ENCODE results near the gene SCN8A. TPM values are rescaled to one million over a fixed set of nuclear protein-coding genes. Genes with fewer than 3 reads are reported as not detected.

SCN8A gene
- total and polyA plus RNA-seq, 3 donors from 2014 or later = 4.8 to 15.3 (median 11.0) TPM

DNA sequence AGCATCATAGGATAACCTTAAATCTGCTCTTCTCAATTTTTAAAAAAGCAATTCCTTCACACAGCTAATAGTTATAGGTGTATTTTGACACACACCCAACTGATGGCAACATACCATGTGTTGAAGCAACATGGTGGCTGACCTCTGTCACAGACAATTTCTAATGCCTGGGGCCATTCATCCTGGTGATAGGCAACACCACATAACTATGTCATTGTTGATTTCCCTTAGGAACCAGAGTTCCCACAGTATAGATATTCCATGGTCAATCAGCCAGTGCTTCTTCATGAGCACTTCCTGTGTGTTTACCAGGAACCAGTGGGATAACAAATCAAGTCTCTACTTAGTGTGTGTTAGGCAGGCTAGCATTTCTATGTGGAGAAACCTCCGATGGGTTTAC, 169.2 kb downstream of the SCN8A start:
- DNase-seq = no peak
- intact Hi-C loops (cut with DNase I; ENCODE audit: low total_unique reads) = no loop called here
- Histone ChIP-seq H3K4me1 (no peaks in the 10 kb centered on the region), H3K27ac (no peak overlapping the region), H3K27me3 (no peaks in the 10 kb centered on the region), H3K9me3 (no peaks in the 10 kb centered on the region), H3K4me3 (no peak overlapping the region), H3K36me3 (ENCODE audit: low read depth, missing control alignments) (no peaks in the 10 kb centered on the region)
- WGBS, 2 donors = 87 to 92% methylated on average over 1 of the region's 1 CpG
- TF ChIP-seq POLR2A (IDR thresholded peaks at IDR 0.05) = no peak
- TF ChIP-seq, protein P1, sequence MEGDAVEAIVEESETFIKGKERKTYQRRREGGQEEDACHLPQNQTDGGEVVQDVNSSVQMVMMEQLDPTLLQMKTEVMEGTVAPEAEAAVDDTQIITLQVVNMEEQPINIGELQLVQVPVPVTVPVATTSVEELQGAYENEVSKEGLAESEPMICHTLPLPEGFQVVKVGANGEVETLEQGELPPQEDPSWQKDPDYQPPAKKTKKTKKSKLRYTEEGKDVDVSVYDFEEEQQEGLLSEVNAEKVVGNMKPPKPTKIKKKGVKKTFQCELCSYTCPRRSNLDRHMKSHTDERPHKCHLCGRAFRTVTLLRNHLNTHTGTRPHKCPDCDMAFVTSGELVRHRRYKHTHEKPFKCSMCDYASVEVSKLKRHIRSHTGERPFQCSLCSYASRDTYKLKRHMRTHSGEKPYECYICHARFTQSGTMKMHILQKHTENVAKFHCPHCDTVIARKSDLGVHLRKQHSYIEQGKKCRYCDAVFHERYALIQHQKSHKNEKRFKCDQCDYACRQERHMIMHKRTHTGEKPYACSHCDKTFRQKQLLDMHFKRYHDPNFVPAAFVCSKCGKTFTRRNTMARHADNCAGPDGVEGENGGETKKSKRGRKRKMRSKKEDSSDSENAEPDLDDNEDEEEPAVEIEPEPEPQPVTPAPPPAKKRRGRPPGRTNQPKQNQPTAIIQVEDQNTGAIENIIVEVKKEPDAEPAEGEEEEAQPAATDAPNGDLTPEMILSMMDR (IDR thresholded peaks at IDR 0.05) = no peak

DNA sequence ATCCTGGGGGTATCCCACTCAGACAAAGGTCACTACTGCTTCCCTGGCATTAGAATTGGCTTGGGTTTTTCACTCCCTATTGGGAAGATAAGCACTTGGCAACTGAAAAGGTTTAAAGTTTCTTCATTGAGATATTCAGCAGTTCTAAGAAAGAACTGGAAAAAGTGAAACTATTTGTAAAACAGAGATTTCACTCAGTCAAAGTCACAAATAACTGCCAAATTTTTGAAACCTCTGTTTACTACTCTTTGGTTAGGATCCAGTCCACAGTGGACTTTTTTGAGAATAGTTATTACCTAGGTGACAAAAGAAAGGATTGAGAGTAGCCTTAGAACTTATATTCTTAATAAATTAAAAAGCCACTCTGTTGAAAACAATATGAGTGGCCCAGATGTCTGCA, 172.7 kb downstream of the SCN8A start:
- no peaks in the 10 kb centered on the region for H3K27me3 ChIP-seq
- no peaks in the 10 kb centered on the region for H3K36me3 ChIP-seq (ENCODE audit: low read depth, missing control alignments)
- H3K4me3 ChIP-seq = no peak overlapping the region
- no peaks in the 10 kb centered on the region for H3K4me1 ChIP-seq
- DNase-seq = no peak
- H3K27ac ChIP-seq = no peak overlapping the region
- H3K9me3 ChIP-seq = no peaks in the 10 kb centered on the region
- no peak for TF ChIP-seq POLR2A (IDR thresholded peaks at IDR 0.05)
- intact Hi-C loops (cut with DNase I; ENCODE audit: low total_unique reads) = no loop called here

DNA sequence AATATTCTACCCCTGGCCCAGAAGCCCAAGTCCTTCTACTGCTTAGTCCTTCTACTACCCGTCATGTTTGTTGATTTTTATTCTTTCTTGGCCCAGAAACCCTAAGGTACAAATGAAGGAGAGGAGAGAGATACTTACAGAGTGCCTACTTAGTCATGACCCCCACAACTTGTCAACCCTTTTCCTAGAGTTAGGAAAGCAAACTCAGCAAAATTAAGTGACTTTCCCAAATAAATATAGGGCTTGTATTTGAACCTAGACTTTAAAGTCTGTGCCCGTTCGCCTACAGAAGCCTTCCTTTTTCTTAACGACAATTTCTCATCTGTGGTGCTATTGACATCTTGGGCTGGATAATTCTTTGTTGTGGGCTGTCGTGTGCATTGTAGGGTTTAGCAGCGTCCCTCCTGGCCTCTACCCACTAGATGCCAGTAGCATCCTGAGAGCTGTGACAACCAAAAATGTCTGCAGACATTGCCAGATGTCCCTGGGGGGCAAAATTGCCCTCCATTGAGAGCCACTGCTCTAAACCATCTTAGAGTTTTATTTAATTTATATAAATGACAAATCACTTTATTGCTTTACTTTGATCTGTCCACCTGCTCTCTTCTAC, 175.1 kb downstream of the SCN8A start:
- TF ChIP-seq, protein P1 (IDR thresholded peaks at IDR 0.05) = no peak
- no peak for TF ChIP-seq POLR2A (IDR thresholded peaks at IDR 0.05)
- intact Hi-C loops (cut with DNase I; ENCODE audit: low total_unique reads) = no loop called here
- Histone ChIP-seq H3K36me3 (ENCODE audit: low read depth, missing control alignments) (no peaks in the 10 kb centered on the region), H3K27ac (no peak overlapping the region), H3K27me3 (no peaks in the 10 kb centered on the region), H3K4me3 (no peak overlapping the region), H3K4me1 (no peaks in the 10 kb centered on the region), H3K9me3 (no peaks in the 10 kb centered on the region)
- 94 to 97% methylated on average over 6 of the region's 6 CpGs for WGBS, 2 donors
- no peak for DNase-seq

DNA sequence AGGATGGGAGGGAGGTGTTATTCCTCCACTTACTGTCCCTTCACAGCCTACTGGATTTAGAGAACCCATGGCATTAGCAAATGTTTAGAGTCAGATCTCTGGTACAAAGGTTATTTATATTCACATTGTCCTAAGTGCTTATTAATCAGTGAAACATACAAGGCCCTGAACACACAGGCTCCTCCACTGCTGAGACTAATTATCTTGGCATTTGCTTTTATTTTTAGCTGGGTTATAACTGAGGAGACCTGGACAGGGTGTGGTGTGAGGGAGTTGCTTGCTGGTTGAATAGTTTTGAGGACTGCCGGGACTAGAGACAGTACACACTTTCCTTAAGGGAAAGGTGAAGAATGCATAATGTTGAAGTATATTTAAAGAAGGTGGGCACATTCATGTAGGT, 180.0 kb downstream of the SCN8A start:
- Histone ChIP-seq H3K9me3 (no peaks in the 10 kb centered on the region), H3K4me3 (no peak overlapping the region), H3K4me1 (no peaks in the 10 kb centered on the region), H3K27ac (no peak overlapping the region), H3K27me3 (no peaks in the 10 kb centered on the region), H3K36me3 (ENCODE audit: low read depth, missing control alignments) (no peaks in the 10 kb centered on the region)
- intact Hi-C loops (cut with DNase I; ENCODE audit: low total_unique reads) = no loop called here
- TF ChIP-seq, protein P1 (IDR thresholded peaks at IDR 0.05) = no peak
- no peak for TF ChIP-seq POLR2A (IDR thresholded peaks at IDR 0.05)
- 83 to 96% methylated on average over 1 of the region's 1 CpG for WGBS, 2 donors
- no peak for DNase-seq

DNA sequence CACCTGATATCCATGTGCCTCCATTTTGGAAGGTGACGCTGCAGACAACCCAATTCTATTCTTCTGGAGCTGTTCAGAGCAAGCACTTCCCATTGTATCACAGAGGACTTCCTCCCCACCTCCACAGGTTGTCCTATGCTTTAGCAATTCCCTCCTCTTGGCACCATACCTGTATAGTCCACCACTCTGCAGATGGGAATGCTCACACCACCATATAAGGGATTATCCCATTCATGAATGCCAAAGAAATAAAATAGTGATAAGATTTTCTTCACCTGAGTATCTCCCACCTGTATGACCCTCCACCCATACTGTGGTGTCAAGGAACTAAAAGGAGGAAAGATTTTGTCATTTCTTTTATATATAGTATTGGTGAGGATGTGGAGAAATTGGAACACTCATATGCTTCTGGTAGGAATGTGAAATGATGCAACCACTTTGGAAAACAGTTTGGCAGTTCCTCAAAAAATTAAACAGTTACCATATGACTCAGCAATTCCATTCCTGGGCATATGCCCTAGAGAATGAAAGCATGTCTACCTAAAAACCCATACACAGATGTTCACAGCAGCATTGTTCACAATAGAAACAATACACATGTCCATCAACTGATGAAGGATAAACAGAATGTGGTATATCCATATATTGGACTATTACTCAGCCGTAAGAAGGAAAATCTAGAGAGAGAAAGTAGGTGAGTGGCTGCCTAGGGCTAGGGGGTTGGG, 182.3 kb downstream of the SCN8A start:
- Histone ChIP-seq H3K4me3 (no peak overlapping the region), H3K36me3 (ENCODE audit: low read depth, missing control alignments) (no peaks in the 10 kb centered on the region), H3K27me3 (no peaks in the 10 kb centered on the region), H3K9me3 (no peaks in the 10 kb centered on the region), H3K4me1 (no peaks in the 10 kb centered on the region), H3K27ac (no peak overlapping the region)
- DNase-seq = no peak
- TF ChIP-seq, protein P1 (IDR thresholded peaks at IDR 0.05) = no peak
- TF ChIP-seq POLR2A (IDR thresholded peaks at IDR 0.05) = no peak
- intact Hi-C loops (cut with DNase I; ENCODE audit: low total_unique reads) = no loop called here
- WGBS, 2 donors = 95 to 97% methylated on average over 2 of the region's 2 CpGs

Data from testis (tissue), 3 donors.